Eye (tissue), 1 donor: ENCODE measurements around the gene RFTN2.
"Not testable (repeated sequence)": the region's sequence is repeated elsewhere in the genome, so short reads cannot be mapped to it uniquely, and the experiment has no call there.

Experiments used
- DNase-seq: peaks from one replicate; pipeline ENCODE4 v3.0.0-alpha.2; 2015

The RFTN2 gene

GRCh38 chr2:197601726-197602125 is 73.7 kb downstream of the RFTN2 start:
- no peak for DNase-seq

GRCh38 chr2:197600306-197600705 is 75.1 kb downstream of the RFTN2 start:
- DNase-seq: no peak

- no peak for DNase-seq
These were observed 76.0 kb downstream of the RFTN2 start for GRCh38 chr2:197599285-197599965.

- DNase-seq: no peak
These were observed 76.9 kb downstream of the RFTN2 start for GRCh38 chr2:197598450-197598849.

GRCh38 chr2:197597166-197597565 is 78.2 kb downstream of the RFTN2 start:
- DNase-seq: no peak

GRCh38 chr2:197596766-197597165 is 78.6 kb downstream of the RFTN2 start:
- no peak for DNase-seq

- no peak for DNase-seq
These were observed 83.9 kb downstream of the RFTN2 start for GRCh38 chr2:197591339-197592072.

GRCh38 chr2:197587255-197587654 is 88.1 kb downstream of the RFTN2 start:
- DNase-seq: not testable (repeated sequence)

GRCh38 chr2:197580166-197580565 is 95.2 kb downstream of the RFTN2 start:
- not testable (repeated sequence) for DNase-seq

- not testable (repeated sequence) for DNase-seq
These were observed 97.1 kb downstream of the RFTN2 start for GRCh38 chr2:197578294-197578693.

- no peak for DNase-seq
These were observed 97.9 kb downstream of the RFTN2 start for GRCh38 chr2:197577446-197577845.

GRCh38 chr2:197576631-197577030 is 98.8 kb downstream of the RFTN2 start:
- no peak for DNase-seq

- no peak for DNase-seq
These were observed 99.4 kb downstream of the RFTN2 start for GRCh38 chr2:197575987-197576386.

- DNase-seq: no peak
These were observed 101.8 kb downstream of the RFTN2 start for GRCh38 chr2:197573608-197574007.

GRCh38 chr2:197571627-197572271 is 103.6 kb downstream of the RFTN2 start:
- peak; percentile 46 for DNase-seq

- no peak for DNase-seq
These were observed 115.2 kb downstream of the RFTN2 start for GRCh38 chr2:197560146-197560665.

GRCh38 chr2:197559681-197560080 is 115.7 kb downstream of the RFTN2 start:
- no peak for DNase-seq

- no peak for DNase-seq
These were observed 117.0 kb downstream of the RFTN2 start for GRCh38 chr2:197558393-197558792.

GRCh38 chr2:197556456-197556855 is 118.9 kb downstream of the RFTN2 start:
- no peak for DNase-seq

- DNase-seq: no peak
These were observed 119.9 kb downstream of the RFTN2 start for GRCh38 chr2:197555467-197555866.

GRCh38 chr2:197551260-197551659 is 124.1 kb downstream of the RFTN2 start:
- not testable (repeated sequence) for DNase-seq

GRCh38 chr2:197548582-197548981 is 126.8 kb downstream of the RFTN2 start:
- DNase-seq: no peak

- no peak for DNase-seq
These were observed 128.1 kb downstream of the RFTN2 start for GRCh38 chr2:197547163-197547900.
